Choroid plexus epithelial cell (primary cell): ENCODE data around the gene SLC12A8.
A peak's percentile ranks its signal among the peaks of the same experiment; 100 is the strongest.

ENCODE experiments used
- DNase-seq: peaks from one replicate; pipeline ENCODE4 v3.0.0-alpha.2; 2010; ENCODE audit warnings: low read depth
- H3K4me3 ChIP-seq: 2 replicates; pipeline ENCODE4 v1.5.1; 2011; ENCODE audit warnings: low read depth, mild to moderate bottlenecking, control low read depth, low read length, moderate library complexity
- CTCF ChIP-seq: conservative IDR thresholded peaks from 2 replicates; pipeline ENCODE4 v1.5.1; 2011; ENCODE audit warnings: low read depth, mild to moderate bottlenecking, control low read depth, inconsistent platforms, low read length, moderate library complexity

SLC12A8 gene

GRCh38 chr3:125129512-125129997, 83.0 kb downstream of the SLC12A8 start:
- DNase-seq, result peak; percentile 99
- TF ChIP-seq CTCF, result no peak
- H3K4me3 ChIP-seq, result peak overlapping the region; percentile 10

- peak overlapping the region; percentile 10 for H3K4me3 ChIP-seq
- TF ChIP-seq CTCF, result no peak
- peak; percentile 86 for DNase-seq
Measured at GRCh38 chr3:125128861-125129501, 83.6 kb downstream of the SLC12A8 start.

GRCh38 chr3:125126323-125126722, 86.2 kb downstream of the SLC12A8 start:
- DNase-seq, result no peak
- no peak overlapping the region for H3K4me3 ChIP-seq
- TF ChIP-seq CTCF, result no peak

- no peak for TF ChIP-seq CTCF
- H3K4me3 ChIP-seq, result no peak overlapping the region
- peak; percentile 90 for DNase-seq
Measured at GRCh38 chr3:125125821-125126245, 86.7 kb downstream of the SLC12A8 start.

GRCh38 chr3:125123451-125124305, 88.9 kb downstream of the SLC12A8 start:
- no peak for TF ChIP-seq CTCF
- H3K4me3 ChIP-seq, result no peak overlapping the region
- DNase-seq, result peak; percentile 61

- no peak for DNase-seq
- no peak overlapping the region for H3K4me3 ChIP-seq
- no peak for TF ChIP-seq CTCF
Measured at GRCh38 chr3:125121246-125122010, 91.1 kb downstream of the SLC12A8 start.
